ENCODE data around the gene ARID4B.
"Not testable (repeated sequence)": the region's sequence is repeated elsewhere in the genome, so short reads cannot be mapped to it uniquely, and the experiment has no call there.

Gene ARID4B

GRCh38 chr1:235366286-235366685 lies 38.3 kb upstream of the ARID4B start:
- no peak for TF ChIP-seq CTCF (IDR thresholded peaks at IDR 0.05; ENCODE audit: extremely low read depth, missing control alignments)
- no peak for DNase-seq (ENCODE audit: low spot score)

GRCh38 chr1:235364189-235364588 lies 36.2 kb upstream of the ARID4B start:
- not testable (repeated sequence) for DNase-seq (ENCODE audit: low spot score)

DNA sequence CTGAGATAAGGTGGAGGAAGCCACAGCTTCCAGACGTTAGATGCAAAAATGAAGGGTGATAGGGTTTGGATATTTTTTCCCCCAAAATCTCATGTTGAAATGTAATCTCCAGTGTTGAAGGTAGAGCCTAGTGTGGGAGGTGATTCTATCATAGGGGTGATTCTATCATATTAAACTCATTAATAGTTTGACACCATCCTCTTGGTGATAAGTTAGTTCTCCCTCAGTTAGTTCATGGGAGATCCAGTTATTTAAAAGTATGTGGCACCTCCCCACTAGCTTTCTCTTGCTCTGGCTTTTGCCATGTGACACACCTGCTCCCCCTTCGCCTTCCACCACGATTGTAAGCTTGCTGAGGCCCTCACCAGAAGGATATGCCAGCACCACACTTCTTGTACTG lies 30.9 kb upstream of the ARID4B start:
- no peak for TF ChIP-seq CTCF (IDR thresholded peaks at IDR 0.05; ENCODE audit: extremely low read depth, missing control alignments)
- no peak for DNase-seq (ENCODE audit: low spot score)

DNA sequence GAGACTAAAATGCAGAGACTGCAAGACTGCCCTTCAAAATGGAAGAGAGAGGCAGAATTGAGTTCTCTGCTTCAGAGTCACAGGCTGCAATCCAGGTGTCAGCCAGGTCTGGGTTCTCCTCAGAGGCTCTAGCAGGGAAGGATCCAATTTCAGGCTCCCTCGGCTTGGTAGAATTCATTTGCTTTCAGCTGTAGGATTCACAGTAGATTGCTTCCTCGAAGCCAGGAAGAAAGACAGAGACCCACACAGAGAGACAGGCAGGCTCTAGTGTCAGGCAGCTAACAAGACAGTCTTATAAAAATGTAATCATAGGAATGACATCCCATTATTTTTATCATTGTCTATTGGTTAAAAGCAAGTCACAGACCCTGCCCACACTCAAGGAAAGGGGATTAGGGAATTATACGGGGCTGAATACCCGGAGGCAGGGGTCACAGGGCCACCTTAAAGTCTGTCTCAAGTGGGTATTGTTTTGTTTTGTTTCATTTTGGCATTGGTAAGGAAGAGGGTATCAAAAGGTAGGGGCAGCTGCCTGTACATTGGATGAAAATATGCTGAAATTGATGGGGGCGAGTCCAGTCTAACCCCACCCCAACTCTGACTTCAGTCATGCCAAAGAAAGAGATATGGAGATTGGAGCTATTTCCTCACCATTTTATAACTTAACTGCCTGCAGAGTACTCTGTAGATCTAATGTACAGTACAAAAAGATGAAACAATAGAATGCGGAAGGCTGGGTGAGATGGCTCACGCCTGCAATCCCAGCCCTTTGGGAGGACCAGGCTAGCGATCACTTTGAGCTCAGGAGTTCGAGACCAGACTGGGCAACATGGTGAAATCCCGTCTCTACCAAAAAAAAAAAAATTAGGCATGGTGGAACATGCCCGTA lies 29.8 kb upstream of the ARID4B start:
- DNase-seq (ENCODE audit: low spot score): no peak
- no peak for TF ChIP-seq CTCF (IDR thresholded peaks at IDR 0.05; ENCODE audit: extremely low read depth, missing control alignments)

- no peak for DNase-seq (ENCODE audit: low spot score)
- TF ChIP-seq CTCF (IDR thresholded peaks at IDR 0.05; ENCODE audit: extremely low read depth, missing control alignments): no peak
These were observed 23.9 kb upstream of the ARID4B start for GRCh38 chr1:235351898-235352297.

DNA sequence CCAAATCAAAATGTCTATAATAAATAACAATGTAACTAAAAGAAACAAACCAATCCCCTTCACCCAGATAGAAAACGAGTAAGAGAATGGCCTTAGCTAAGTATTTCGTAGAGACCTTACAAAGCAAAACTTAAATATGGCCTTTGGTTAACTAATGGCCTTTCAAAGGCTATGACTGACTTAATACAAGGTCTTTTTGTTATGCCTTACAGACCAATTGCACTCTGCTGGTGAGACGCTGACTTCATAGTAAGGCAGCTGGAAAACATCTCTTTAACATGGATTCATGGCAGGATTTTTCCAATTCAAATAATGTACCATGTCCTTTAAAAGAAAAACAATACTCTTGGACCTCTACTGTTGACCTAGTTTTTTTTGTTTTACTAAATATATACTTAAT lies 23.5 kb upstream of the ARID4B start:
- no peak for TF ChIP-seq CTCF (IDR thresholded peaks at IDR 0.05; ENCODE audit: extremely low read depth, missing control alignments)
- no peak for DNase-seq (ENCODE audit: low spot score)

GRCh38 chr1:235343726-235344125 lies 15.7 kb upstream of the ARID4B start:
- DNase-seq (ENCODE audit: low spot score): no peak
- TF ChIP-seq CTCF (IDR thresholded peaks at IDR 0.05; ENCODE audit: extremely low read depth, missing control alignments): no peak

DNA sequence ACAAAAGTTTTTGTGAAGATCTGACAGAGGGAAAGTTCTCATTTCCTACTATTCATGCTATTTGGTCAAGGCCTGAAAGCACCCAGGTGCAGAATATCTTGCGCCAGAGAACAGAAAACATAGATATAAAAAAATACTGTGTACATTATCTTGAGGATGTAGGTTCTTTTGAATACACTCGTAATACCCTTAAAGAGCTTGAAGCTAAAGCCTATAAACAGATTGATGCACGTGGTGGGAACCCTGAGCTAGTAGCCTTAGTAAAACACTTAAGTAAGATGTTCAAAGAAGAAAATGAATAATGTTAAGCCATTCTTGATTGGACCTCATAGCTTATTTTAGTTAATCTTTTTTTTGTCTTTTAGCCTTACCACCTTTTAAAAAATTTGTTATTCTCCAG lies 14.5 kb upstream of the ARID4B start:
- TF ChIP-seq CTCF (IDR thresholded peaks at IDR 0.05; ENCODE audit: extremely low read depth, missing control alignments): no peak
- DNase-seq (ENCODE audit: low spot score): no peak

All from GM20000 (cell line).